HCT116 (cell line): Measurements from ENCODE around the gene TANC1. TPM values are rescaled to one million over a fixed set of nuclear protein-coding genes. Genes with fewer than 3 reads are reported as not detected.

Source experiments
- ATAC-seq: fragments of 200-7000 bp; cut with Tn5 transposase; 2 replicates; pipeline ENCODE4 v1.9.1; 2020; ENCODE audit warnings: mild to moderate bottlenecking, moderate library complexity
- BruUV-seq: library from RNA; stranded (reverse); fragments of 400-500 nt; replicated peaks from 2 replicates; lab custom pipeline; 2021; lab: Mats Ljungman, UMichigan
- CTCF ChIA-PET: fragments of 300-600 bp; sonication (Branson Sonifier 250); formaldehyde crosslinking; loops from one replicate; lab custom pipeline; 2021; ENCODE audit warnings: antibody characterized with exemption; lab: Charles Lee
- POLR2A ChIA-PET: fragments of 300-600, 350-600 bp; sonication (Branson Sonifier 250); formaldehyde crosslinking; loops from one replicate; lab custom pipeline; 2021; ENCODE audit warnings: antibody characterized with exemption; lab: Charles Lee
- RAD21 ChIA-PET, 2 experiments: fragments of 300-600 bp; sonication (Branson Sonifier 250); formaldehyde crosslinking; loops; one replicate each; lab custom pipeline; 2023; ENCODE audit warnings: low total read pairs in 2 of 2; ENCODE audit not compliant: uncharacterized antibody in 2 of 2, unreplicated experiment in 2 of 2, low non-redundant PET in 1 of 2; lab: Charles Lee
- DNase-seq: peaks from one replicate; pipeline ENCODE4 v3.0.0-alpha.2; 2010; ENCODE audit warnings: low read depth, low spot score
- H2AFZ ChIP-seq: fragments of 200-600 bp; shearing (Covaris generic), sonication (generic); 2 replicates; pipeline ENCODE4 v1.6.1; 2017; ENCODE audit warnings: low read depth, mixed run types, mixed read lengths, antibody characterized with exemption, low read length; ENCODE audit not compliant: poor library complexity, severe bottlenecking
- H3K27ac ChIP-seq: 2 replicates; pipeline ENCODE4 v1.5.1; 2012; ENCODE audit warnings: low read depth, low read length
- H3K27me3 ChIP-seq: fragments of 200-600 bp; sonication (generic); 2 replicates; pipeline ENCODE4 v1.6.1; 2016; ENCODE audit warnings: mixed run types, low read length, mixed read lengths; ENCODE audit not compliant: insufficient read depth
- H3K36me3 ChIP-seq, 2 experiments: fragments of 200-500 bp in 1 of 2; fragments of 200-600 bp in 1 of 2; sonication (Bioruptor generic) in 1 of 2; sonication (generic) in 1 of 2; 2 replicates each; pipeline versions ENCODE4 v1.5.1 to v1.6.1; 2014 to 2016; ENCODE audit warnings: low read length in 2 of 2, inconsistent platforms in 1 of 2, mixed read lengths in 1 of 2, mixed run types in 1 of 2; ENCODE audit not compliant: insufficient read depth in 2 of 2, control insufficient read depth in 1 of 2
- H3K4me1 ChIP-seq, 2 experiments: fragments of 200-600 bp in 1 of 2; sonication (generic) in 1 of 2; 2 replicates each; pipeline versions ENCODE4 v1.5.1 to v1.6.1; 2012 to 2017; ENCODE audit warnings: low read length in 2 of 2, inconsistent platforms in 1 of 2, mild to moderate bottlenecking in 1 of 2, mixed read lengths in 1 of 2, mixed run types in 1 of 2, moderate library complexity in 1 of 2; ENCODE audit not compliant: insufficient read depth in 2 of 2, control insufficient read depth in 1 of 2
- H3K4me2 ChIP-seq: fragments of 200-600 bp; sonication (generic); 2 replicates; pipeline ENCODE4 v1.6.1; 2017; ENCODE audit warnings: mixed run types, low read length, mixed read lengths
- H3K4me3 ChIP-seq, 2 experiments: fragments of 200-600 bp in 1 of 2; sonication (generic) in 1 of 2; replicated peaks in 1 of 2; 2 replicates each; pipeline ENCODE4 v1.5.1; 2011 to 2016; ENCODE audit warnings: low read length in 2 of 2, control low read depth in 1 of 2, low read depth in 1 of 2, mild to moderate bottlenecking in 1 of 2, mixed read lengths in 1 of 2, mixed run types in 1 of 2
- H3K79me2 ChIP-seq: fragments of 200-600 bp; sonication (generic); 2 replicates; pipeline ENCODE4 v1.6.1; 2017; ENCODE audit warnings: mild to moderate bottlenecking, mixed run types, low read length, moderate library complexity, mixed read lengths; ENCODE audit not compliant: insufficient read depth
- H3K9ac ChIP-seq: fragments of 200-600 bp; sonication (generic); 2 replicates; pipeline ENCODE4 v1.6.1; 2016; ENCODE audit warnings: low read length, mixed read lengths
- H3K9me2 ChIP-seq: fragments of 200-600 bp; sonication (generic), shearing (Covaris generic); 2 replicates; pipeline ENCODE4 v1.6.1; 2017; ENCODE audit warnings: mixed run types, mild to moderate bottlenecking, moderate library complexity; ENCODE audit not compliant: insufficient read depth
- H3K9me3 ChIP-seq, 2 experiments: fragments of 200-500 bp in 1 of 2; fragments of 200-600 bp in 1 of 2; sonication (Bioruptor generic) in 1 of 2; sonication (generic) in 1 of 2; 2 replicates each; pipeline ENCODE4 v1.6.1; 2014 to 2017; ENCODE audit warnings: low read length in 2 of 2, mixed read lengths in 2 of 2, inconsistent platforms in 1 of 2, low read depth in 1 of 2, mild to moderate bottlenecking in 1 of 2, mixed run types in 1 of 2, moderate library complexity in 1 of 2; ENCODE audit not compliant: control insufficient read depth in 1 of 2, insufficient read depth in 1 of 2
- H4K20me1 ChIP-seq: fragments of 200-600 bp; sonication (generic), shearing (Covaris generic); 2 replicates; pipeline ENCODE4 v1.6.1; 2017; ENCODE audit warnings: mixed run types, mild to moderate bottlenecking, moderate library complexity; ENCODE audit not compliant: insufficient read depth
- EZH2 ChIP-seq: fragments of 200-600 bp; sonication (generic); IDR thresholded peaks from 2 replicates; pipeline ENCODE4 v1.6.1; 2017; ENCODE audit warnings: antibody characterized with exemption, mixed run types
- SIN3A ChIP-seq: IDR thresholded peaks from 2 replicates; pipeline ENCODE4 v1.6.1; 2012; ENCODE audit warnings: low read depth
- intact Hi-C: fragments of 100-400 bp; cut with micrococcal nuclease; formaldehyde crosslinking; loops from 2 replicates; pipeline ENCODE4 v1.10.0; 2022
- total RNA-seq: library from RNA; stranded (reverse); gene quantifications from one replicate; pipeline ENCODE4 v1.2.1, GENCODE V29; 2021; ENCODE audit not compliant: unreplicated experiment
- TF ChIP-seq, protein P1 (sequence below): IDR thresholded peaks from 2 replicates; pipeline ENCODE4 v1.6.1; 2012
- TF ChIP-seq, protein P2 (sequence below): IDR thresholded peaks from 2 replicates; pipeline ENCODE4 v1.6.1; 2011; ENCODE audit warnings: mild to moderate bottlenecking, low read length, moderate library complexity; ENCODE audit not compliant: insufficient replicate concordance; ENCODE audit errors: extremely low read depth

TANC1 gene
- total RNA-seq, 1 experiment from 2014 or later = 15.1 TPM

DNA sequence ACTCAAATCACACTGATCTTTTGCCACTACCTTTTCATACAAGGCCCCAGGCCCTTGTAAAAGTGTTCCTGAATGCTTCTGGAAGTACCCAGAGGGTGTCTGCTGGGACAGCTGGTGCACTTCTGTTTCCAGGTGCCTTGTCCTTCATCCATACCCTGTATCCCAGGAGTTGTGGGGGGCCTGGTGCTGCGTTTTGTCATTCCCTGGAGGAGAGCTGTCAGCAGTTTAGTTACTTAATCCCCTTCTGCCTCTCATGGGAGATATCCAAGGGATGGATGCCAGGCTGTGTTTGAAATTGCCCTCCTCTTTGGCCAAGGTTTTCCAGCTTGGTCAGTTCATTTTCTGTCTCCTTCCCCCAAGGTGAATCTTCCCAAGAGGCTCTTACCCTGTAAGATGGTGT, 159.8 kb downstream of the TANC1 start:
- peaks cover 29 to 42% of the 10 kb centered on the region in 2 experiments for H3K4me1 ChIP-seq
- ChIA-PET RAD21 (no interaction called here), CTCF (no interaction called here), POLR2A (no interaction called here)
- H3K36me3 ChIP-seq = no peaks in the 10 kb centered on the region
- ATAC-seq = no peak
- H3K27me3 ChIP-seq = no peaks in the 10 kb centered on the region
- no peak overlapping the region for H3K27ac ChIP-seq
- intact Hi-C loops = no loop called here
- no peaks in the 10 kb centered on the region for H3K9me3 ChIP-seq
- TF ChIP-seq, protein P1, sequence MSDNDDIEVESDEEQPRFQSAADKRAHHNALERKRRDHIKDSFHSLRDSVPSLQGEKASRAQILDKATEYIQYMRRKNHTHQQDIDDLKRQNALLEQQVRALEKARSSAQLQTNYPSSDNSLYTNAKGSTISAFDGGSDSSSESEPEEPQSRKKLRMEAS = no peak
- no TSS peak for BruUV-seq
- H3K9me2 ChIP-seq = no peaks in the 10 kb centered on the region
- no peaks in the 10 kb centered on the region for H3K79me2 ChIP-seq
- no peak for DNase-seq
- H3K4me3 ChIP-seq = no peak overlapping the region
- no peaks in the 10 kb centered on the region for H4K20me1 ChIP-seq
- H3K4me2 ChIP-seq = no peak overlapping the region
- H2AFZ ChIP-seq = no peak overlapping the region
- H3K9ac ChIP-seq = no peak overlapping the region

DNA sequence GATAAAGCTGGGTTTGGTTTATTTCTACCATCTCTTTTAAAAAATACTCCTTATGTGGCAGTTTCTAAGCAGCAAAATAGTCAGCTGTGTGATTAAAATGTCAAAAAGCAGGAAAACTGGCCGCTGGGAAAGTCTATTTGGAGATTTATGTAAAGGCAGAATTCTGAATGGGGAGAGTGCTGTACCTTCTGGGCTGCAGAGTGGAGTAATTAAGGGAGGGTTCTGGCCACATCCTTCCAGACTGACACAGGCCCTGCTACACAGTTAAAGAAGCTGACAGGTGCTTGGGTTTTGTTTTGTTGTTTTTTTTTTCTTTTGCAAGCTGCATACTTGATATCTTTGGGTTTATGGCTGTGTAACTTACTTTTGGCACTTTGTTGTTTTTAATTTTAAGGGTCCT, 160.8 kb downstream of the TANC1 start:
- H3K27me3 ChIP-seq = no peaks in the 10 kb centered on the region
- no peaks in the 10 kb centered on the region for H3K9me2 ChIP-seq
- no peak overlapping the region for H3K9ac ChIP-seq
- no peaks in the 10 kb centered on the region for H3K79me2 ChIP-seq
- no peaks in the 10 kb centered on the region for H3K9me3 ChIP-seq
- peaks cover 18 to 31% of the 10 kb centered on the region in 2 experiments for H3K4me1 ChIP-seq
- no peak overlapping the region for H2AFZ ChIP-seq
- no peaks in the 10 kb centered on the region for H4K20me1 ChIP-seq
- BruUV-seq = no TSS peak
- H3K27ac ChIP-seq = no peak overlapping the region
- H3K4me2 ChIP-seq = no peak overlapping the region
- POLR2A ChIA-PET = no interaction called here
- CTCF ChIA-PET = interaction anchor here (1.1 kb wide), 1 partner anchor 9 kb away, joined by 3 read pairs; no protein-coding TSS in a partner anchor
- DNase-seq (no peak), ATAC-seq (no peak)
- intact Hi-C loops = no loop called here
- TF ChIP-seq EZH2 (no peak), SIN3A (no peak)
- TF ChIP-seq, protein P2, sequence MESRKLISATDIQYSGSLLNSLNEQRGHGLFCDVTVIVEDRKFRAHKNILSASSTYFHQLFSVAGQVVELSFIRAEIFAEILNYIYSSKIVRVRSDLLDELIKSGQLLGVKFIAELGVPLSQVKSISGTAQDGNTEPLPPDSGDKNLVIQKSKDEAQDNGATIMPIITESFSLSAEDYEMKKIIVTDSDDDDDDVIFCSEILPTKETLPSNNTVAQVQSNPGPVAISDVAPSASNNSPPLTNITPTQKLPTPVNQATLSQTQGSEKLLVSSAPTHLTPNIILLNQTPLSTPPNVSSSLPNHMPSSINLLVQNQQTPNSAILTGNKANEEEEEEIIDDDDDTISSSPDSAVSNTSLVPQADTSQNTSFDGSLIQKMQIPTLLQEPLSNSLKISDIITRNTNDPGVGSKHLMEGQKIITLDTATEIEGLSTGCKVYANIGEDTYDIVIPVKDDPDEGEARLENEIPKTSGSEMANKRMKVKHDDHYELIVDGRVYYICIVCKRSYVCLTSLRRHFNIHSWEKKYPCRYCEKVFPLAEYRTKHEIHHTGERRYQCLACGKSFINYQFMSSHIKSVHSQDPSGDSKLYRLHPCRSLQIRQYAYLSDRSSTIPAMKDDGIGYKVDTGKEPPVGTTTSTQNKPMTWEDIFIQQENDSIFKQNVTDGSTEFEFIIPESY = no peak
- RAD21 ChIA-PET = no interaction called here
- no peaks in the 10 kb centered on the region for H3K36me3 ChIP-seq
- H3K4me3 ChIP-seq = no peak overlapping the region
